Measurements from ENCODE around the gene ZBTB24.

The ZBTB24 gene

GRCh38 chr6:109510358-109510757 is 27.3 kb upstream of the ZBTB24 start:
- Mint-ChIP-seq H3K27me3 (no peaks in the 10 kb centered on the region), H3K27ac (no peak overlapping the region), H3K4me1 (peaks cover 7 to 16% of the 10 kb centered on the region in 2 donors), H3K4me3 (no peak overlapping the region), H3K36me3 (peaks cover 0 to 5% of the 10 kb centered on the region in 2 donors), H3K9me3 (no peaks in the 10 kb centered on the region)
- ATAC-seq (replicated peaks) (no peak), DNase-seq (no peak)

GRCh38 chr6:109508166-109508860 is 25.3 kb upstream of the ZBTB24 start:
- no peak for ATAC-seq (replicated peaks)
- Mint-ChIP-seq H3K4me1 (peaks cover 0 to 1% of the 10 kb centered on the region in 2 donors), H3K27me3 (no peaks in the 10 kb centered on the region), H3K4me3 (no peak overlapping the region), H3K27ac (no peak overlapping the region), H3K9me3 (no peaks in the 10 kb centered on the region), H3K36me3 (peaks cover 0 to 5% of the 10 kb centered on the region in 2 donors)
- DNase-seq = no peak

GRCh38 chr6:109507490-109508072 is 24.6 kb upstream of the ZBTB24 start:
- ATAC-seq (replicated peaks) = no peak
- H3K27me3 Mint-ChIP-seq = no peaks in the 10 kb centered on the region
- H3K27ac Mint-ChIP-seq = no peak overlapping the region
- H3K36me3 Mint-ChIP-seq = peaks cover 0 to 5% of the 10 kb centered on the region in 2 donors
- H3K9me3 Mint-ChIP-seq = no peaks in the 10 kb centered on the region
- H3K4me1 Mint-ChIP-seq = no peaks in the 10 kb centered on the region
- DNase-seq = no peak
- no peak overlapping the region for H3K4me3 Mint-ChIP-seq

GRCh38 chr6:109506841-109507240 is 23.8 kb upstream of the ZBTB24 start:
- Mint-ChIP-seq H3K9me3 (no peaks in the 10 kb centered on the region), H3K36me3 (peaks cover 0 to 5% of the 10 kb centered on the region in 2 donors), H3K4me3 (no peak overlapping the region), H3K4me1 (no peaks in the 10 kb centered on the region), H3K27me3 (no peaks in the 10 kb centered on the region), H3K27ac (no peak overlapping the region)
- DNase-seq = no peak
- ATAC-seq (replicated peaks) = no peak

GRCh38 chr6:109506314-109506713 is 23.3 kb upstream of the ZBTB24 start:
- Mint-ChIP-seq H3K36me3 (peaks cover 0 to 3% of the 10 kb centered on the region in 2 donors), H3K4me3 (no peak overlapping the region), H3K9me3 (no peaks in the 10 kb centered on the region), H3K27me3 (no peaks in the 10 kb centered on the region), H3K27ac (no peak overlapping the region), H3K4me1 (no peaks in the 10 kb centered on the region)
- no peak for ATAC-seq (replicated peaks)
- DNase-seq = no peak

GRCh38 chr6:109503327-109504224 is 20.6 kb upstream of the ZBTB24 start:
- no peak overlapping the region for H3K27ac Mint-ChIP-seq
- H3K27me3 Mint-ChIP-seq = no peaks in the 10 kb centered on the region
- no peaks in the 10 kb centered on the region for H3K4me1 Mint-ChIP-seq
- H3K9me3 Mint-ChIP-seq = no peaks in the 10 kb centered on the region
- no peak for DNase-seq
- no peak overlapping the region for H3K4me3 Mint-ChIP-seq
- no peaks in the 10 kb centered on the region for H3K36me3 Mint-ChIP-seq
- ATAC-seq (replicated peaks) = no peak

- Mint-ChIP-seq H3K4me3 (no peak overlapping the region), H3K4me1 (peaks cover 1 to 3% of the 10 kb centered on the region in 2 donors), H3K27ac (no peak overlapping the region), H3K9me3 (no peaks in the 10 kb centered on the region), H3K27me3 (no peaks in the 10 kb centered on the region), H3K36me3 (no peaks in the 10 kb centered on the region)
- ATAC-seq (replicated peaks) (no peak), DNase-seq (no peak)
These were observed 15.9 kb upstream of the ZBTB24 start for GRCh38 chr6:109498936-109499335.

- no peak overlapping the region for H3K4me3 Mint-ChIP-seq
- no peak for ATAC-seq (replicated peaks)
These were observed 15.0 kb upstream of the ZBTB24 start for GRCh38 chr6:109498052-109498451.

GRCh38 chr6:109496036-109496772 is 13.2 kb upstream of the ZBTB24 start:
- peaks cover 14 to 20% of the 10 kb centered on the region in 2 donors for H3K4me1 Mint-ChIP-seq
- H3K9me3 Mint-ChIP-seq = no peaks in the 10 kb centered on the region
- no peak overlapping the region for H3K4me3 Mint-ChIP-seq
- ATAC-seq (replicated peaks) = no peak
- no peak for DNase-seq
- no peak overlapping the region for H3K27ac Mint-ChIP-seq
- no peaks in the 10 kb centered on the region for H3K36me3 Mint-ChIP-seq
- H3K27me3 Mint-ChIP-seq = no peaks in the 10 kb centered on the region

More at GRCh38 chr6:109498052-109498451, 15.0 kb upstream of the ZBTB24 start:
- no peak for DNase-seq
- Mint-ChIP-seq H3K36me3 (no peaks in the 10 kb centered on the region), H3K27me3 (no peaks in the 10 kb centered on the region), H3K9me3 (no peaks in the 10 kb centered on the region), H3K27ac (no peak overlapping the region), H3K4me1 (peaks cover 7 to 10% of the 10 kb centered on the region in 2 donors)

- Mint-ChIP-seq H3K4me1 (peaks cover 17 to 28% of the 10 kb centered on the region in 2 donors), H3K27ac (no peak overlapping the region), H3K27me3 (no peaks in the 10 kb centered on the region), H3K9me3 (no peaks in the 10 kb centered on the region), H3K36me3 (no peaks in the 10 kb centered on the region), H3K4me3 (no peak overlapping the region)
- ATAC-seq (replicated peaks) = peak; percentile 76 to 79
- DNase-seq = no peak
These were observed 10.8 kb upstream of the ZBTB24 start for GRCh38 chr6:109493865-109494264.

GRCh38 chr6:109491207-109491938 is 8.4 kb upstream of the ZBTB24 start:
- no peak for DNase-seq
- no peaks in the 10 kb centered on the region for H3K9me3 Mint-ChIP-seq
- H3K27me3 Mint-ChIP-seq = no peaks in the 10 kb centered on the region
- H3K27ac Mint-ChIP-seq = no peak overlapping the region
- no peaks in the 10 kb centered on the region for H3K36me3 Mint-ChIP-seq
- no peak overlapping the region for H3K4me3 Mint-ChIP-seq
- peak; percentile 78 for ATAC-seq (replicated peaks)
- H3K4me1 Mint-ChIP-seq = peaks cover 17 to 28% of the 10 kb centered on the region in 2 donors

- H3K27me3 Mint-ChIP-seq = no peaks in the 10 kb centered on the region
- H3K9me3 Mint-ChIP-seq = no peaks in the 10 kb centered on the region
- no peak overlapping the region for H3K4me3 Mint-ChIP-seq
- ATAC-seq (replicated peaks) (no peak), DNase-seq (no peak)
- peaks cover 17 to 28% of the 10 kb centered on the region in 2 donors for H3K4me1 Mint-ChIP-seq
- peak overlapping the region; percentile 31 for H3K27ac Mint-ChIP-seq
- no peaks in the 10 kb centered on the region for H3K36me3 Mint-ChIP-seq
These were observed 7.7 kb upstream of the ZBTB24 start for GRCh38 chr6:109490713-109491112.

GRCh38 chr6:109488001-109488400 is 5.0 kb upstream of the ZBTB24 start:
- Mint-ChIP-seq H3K27me3 (no peaks in the 10 kb centered on the region), H3K9me3 (no peaks in the 10 kb centered on the region), H3K27ac (no peak overlapping the region), H3K4me1 (peaks cover 13 to 33% of the 10 kb centered on the region in 2 donors), H3K36me3 (no peaks in the 10 kb centered on the region), H3K4me3 (no peak overlapping the region)
- ATAC-seq (replicated peaks) (no peak), DNase-seq (no peak)

Data from stimulated activated naive B cell treated with anti-CD40 and anti-IgM and Interleukin-4, amounts not matched to agents 10 μg/mL and 1 μg/mL and 100 μg/mL, for 72 hours (primary cell).